Parathyroid adenoma (tissue), 2 donors: ENCODE measurements around the gene TULP4.

Experiments
- H2AFZ ChIP-seq: fragments of 300-600 bp; sonication (generic); one replicate; pipeline ENCODE4 v1.7.0; 2017; ENCODE audit warnings: antibody characterized with exemption, mild to moderate bottlenecking
- H3K27ac ChIP-seq: fragments of 300-600 bp; sonication (generic); one replicate; pipeline ENCODE4 v1.7.0; 2017
- H3K27me3 ChIP-seq: fragments of 300-600 bp; sonication (generic); one replicate; pipeline ENCODE4 v1.7.0; 2017; ENCODE audit warnings: low read length; ENCODE audit not compliant: control insufficient read depth, insufficient read depth
- H3K36me3 ChIP-seq: fragments of 300-600 bp; sonication (generic); one replicate; pipeline ENCODE4 v1.7.0; 2017; ENCODE audit warnings: low read length; ENCODE audit not compliant: control insufficient read depth, insufficient read depth
- H3K4me1 ChIP-seq: fragments of 300-600 bp; sonication (generic); one replicate; pipeline ENCODE4 v1.7.0; 2017; ENCODE audit warnings: control low read depth
- H3K4me2 ChIP-seq: fragments of 300-600 bp; sonication (generic); one replicate; pipeline ENCODE4 v1.7.0; 2017; ENCODE audit warnings: low read length
- H3K4me3 ChIP-seq: fragments of 300-600 bp; sonication (generic); one replicate; pipeline ENCODE4 v1.7.0; 2017; ENCODE audit warnings: low read depth, low read length
- H3K79me2 ChIP-seq: fragments of 300-600 bp; sonication (generic); one replicate; pipeline ENCODE4 v1.7.0; 2017; ENCODE audit warnings: control low read depth
- H3K9ac ChIP-seq: fragments of 300-600 bp; sonication (generic); one replicate; pipeline ENCODE4 v1.7.0; 2017; ENCODE audit warnings: mild to moderate bottlenecking
- H3K9me3 ChIP-seq: fragments of 300-600 bp; sonication (generic); one replicate; pipeline ENCODE4 v1.7.0; 2017; ENCODE audit warnings: low read length; ENCODE audit not compliant: control insufficient read depth
- CTCF ChIP-seq: fragments of 300-600 bp; sonication (generic); IDR thresholded peaks from one replicate; pipeline ENCODE4 v1.7.0; 2017; ENCODE audit warnings: antibody characterized with exemption, mild to moderate bottlenecking
- donor health status: primary hyperparathyroidism.

The TULP4 gene

DNA sequence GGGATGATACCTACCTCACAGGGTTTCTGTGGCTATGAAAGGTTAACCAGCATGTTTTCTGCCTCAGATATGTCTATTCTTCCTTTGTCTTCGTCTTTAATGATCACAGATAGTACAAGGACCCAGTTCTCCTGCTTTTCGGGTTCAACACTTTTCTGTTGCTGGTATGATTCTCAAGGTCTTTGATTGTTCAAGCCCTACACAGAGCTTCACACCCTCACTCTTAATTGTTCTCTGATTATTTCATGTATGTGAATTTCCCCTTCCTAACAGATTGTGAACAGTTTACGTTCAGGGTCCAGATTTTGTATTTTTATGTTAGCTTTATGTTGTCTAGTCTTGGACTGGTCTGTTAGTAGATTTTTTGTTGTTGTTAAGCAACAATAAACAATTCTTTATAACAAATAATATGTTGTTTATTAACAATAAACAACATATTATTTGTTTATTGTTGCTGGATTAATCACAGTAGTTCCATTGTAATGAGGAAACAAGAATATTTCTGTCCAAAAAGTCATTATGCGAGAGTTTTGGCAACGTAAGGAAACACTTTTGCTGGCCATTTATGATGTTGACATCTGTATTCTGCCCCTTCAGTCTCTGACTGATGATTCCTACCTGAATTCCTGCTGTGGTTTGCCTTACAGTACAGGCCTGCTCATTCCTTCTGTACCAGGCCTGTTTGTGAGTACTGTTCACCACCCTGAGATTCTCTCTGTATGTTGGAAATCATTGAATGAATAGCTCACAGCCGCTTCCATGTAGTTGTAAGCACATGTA is 27.2 kb upstream of the TULP4 start:
- Histone ChIP-seq H3K4me3 (no peak overlapping the region), H3K4me2 (no peak overlapping the region), H3K9ac (no peak overlapping the region)

GRCh38 chr6:158285656-158286021 is 26.6 kb upstream of the TULP4 start:
- H3K9ac ChIP-seq = no peak overlapping the region
- H3K27ac ChIP-seq = peak overlapping the region; percentile 85

More for the DNA sequence above, 27.2 kb upstream of the TULP4 start:
- H3K79me2 ChIP-seq = peaks cover 7% of the 10 kb centered on the region
- peak overlapping the region; percentile 85 for H3K27ac ChIP-seq
- no peaks in the 10 kb centered on the region for H3K36me3 ChIP-seq
- H2AFZ ChIP-seq = peak overlapping the region; percentile 45
- no peaks in the 10 kb centered on the region for H3K9me3 ChIP-seq
- TF ChIP-seq CTCF = no peak
- H3K27me3 ChIP-seq = no peaks in the 10 kb centered on the region
- H3K4me1 ChIP-seq = peaks cover 24% of the 10 kb centered on the region

DNA sequence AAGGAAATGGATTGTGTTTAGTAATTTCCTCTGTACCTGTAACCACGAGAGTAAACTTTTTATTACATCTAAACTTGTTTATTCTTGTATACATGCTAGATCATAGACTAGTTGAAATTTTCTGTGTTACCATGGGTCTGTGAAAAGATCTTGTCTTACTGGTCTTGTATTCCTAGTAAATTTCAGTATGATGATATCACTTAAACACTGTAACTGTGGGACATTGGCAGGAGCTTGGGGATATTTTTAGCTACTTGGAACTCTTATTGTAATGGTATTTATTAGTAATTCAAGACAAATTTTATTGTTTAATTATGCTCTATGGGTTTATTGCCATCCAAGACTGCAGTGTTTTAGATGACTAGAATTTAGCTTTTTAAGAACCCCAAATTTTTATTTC is 25.9 kb upstream of the TULP4 start:
- Histone ChIP-seq H3K9ac (no peak overlapping the region), H3K4me2 (no peak overlapping the region), H2AFZ (no peak overlapping the region), H3K9me3 (no peaks in the 10 kb centered on the region), H3K79me2 (peaks cover 11% of the 10 kb centered on the region), H3K4me1 (peaks cover 24% of the 10 kb centered on the region), H3K27ac (no peak overlapping the region), H3K36me3 (no peaks in the 10 kb centered on the region), H3K27me3 (no peaks in the 10 kb centered on the region), H3K4me3 (no peak overlapping the region)
- TF ChIP-seq CTCF = no peak

More at GRCh38 chr6:158285656-158286021, 26.6 kb upstream of the TULP4 start:
- no peaks in the 10 kb centered on the region for H3K36me3 ChIP-seq
- no peaks in the 10 kb centered on the region for H3K27me3 ChIP-seq
- TF ChIP-seq CTCF = no peak
- H3K79me2 ChIP-seq = peaks cover 7% of the 10 kb centered on the region
- no peak overlapping the region for H3K4me3 ChIP-seq
- H2AFZ ChIP-seq = no peak overlapping the region
- H3K4me1 ChIP-seq = peaks cover 24% of the 10 kb centered on the region
- no peak overlapping the region for H3K4me2 ChIP-seq
- H3K9me3 ChIP-seq = no peaks in the 10 kb centered on the region

GRCh38 chr6:158287047-158287446 is 25.2 kb upstream of the TULP4 start:
- no peaks in the 10 kb centered on the region for H3K36me3 ChIP-seq
- peaks cover 15% of the 10 kb centered on the region for H3K79me2 ChIP-seq
- H3K4me3 ChIP-seq = no peak overlapping the region
- H3K27ac ChIP-seq = no peak overlapping the region
- H3K4me1 ChIP-seq = peaks cover 24% of the 10 kb centered on the region
- H2AFZ ChIP-seq = no peak overlapping the region
- TF ChIP-seq CTCF = no peak
- no peaks in the 10 kb centered on the region for H3K9me3 ChIP-seq
- H3K4me2 ChIP-seq = no peak overlapping the region
- no peak overlapping the region for H3K9ac ChIP-seq
- no peaks in the 10 kb centered on the region for H3K27me3 ChIP-seq

DNA sequence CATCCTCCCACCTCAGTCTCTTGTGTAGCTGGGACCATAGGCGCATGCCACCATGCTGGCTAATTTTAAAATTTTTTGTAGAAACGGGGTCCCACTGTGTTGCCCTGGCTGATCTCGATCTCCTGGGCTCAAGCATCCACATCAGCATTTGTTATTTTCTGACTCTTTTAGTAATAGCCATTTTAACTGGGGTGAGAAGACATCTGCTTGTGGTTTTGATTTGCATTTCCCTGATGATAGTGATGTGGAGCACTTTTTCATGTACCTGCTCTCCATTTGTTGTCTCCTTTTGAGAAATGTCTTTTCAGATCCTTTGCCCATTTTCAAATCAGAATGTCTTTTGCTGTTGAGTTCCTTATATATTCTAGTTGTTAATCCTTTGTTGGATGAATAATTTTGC is 22.2 kb upstream of the TULP4 start:
- peaks cover 28% of the 10 kb centered on the region for H3K79me2 ChIP-seq
- H3K4me2 ChIP-seq = no peak overlapping the region
- H3K4me3 ChIP-seq = no peak overlapping the region
- no peaks in the 10 kb centered on the region for H3K36me3 ChIP-seq
- no peaks in the 10 kb centered on the region for H3K9me3 ChIP-seq
- no peak for TF ChIP-seq CTCF
- H3K4me1 ChIP-seq = peaks cover 5% of the 10 kb centered on the region
- H3K27ac ChIP-seq = no peak overlapping the region
- H3K27me3 ChIP-seq = no peaks in the 10 kb centered on the region
- H2AFZ ChIP-seq = no peak overlapping the region
- H3K9ac ChIP-seq = no peak overlapping the region
